MM.1S (cell line): Measurements from ENCODE around the gene TNFRSF1A.

ENCODE experiments used
- EZH2 ChIP-seq: fragments of 300-600 bp; sonication (generic); optimal IDR thresholded peaks from 2 replicates; pipeline ENCODE3; 2017; ENCODE audit warnings: low read depth, mild to moderate bottlenecking, antibody characterized with exemption, low read length, mixed read lengths
- EZH2phosphoT487 ChIP-seq: fragments of 300-600 bp; sonication (generic); IDR thresholded peaks from 2 replicates; pipeline ENCODE4 v1.6.1; 2018; ENCODE audit warnings: antibody characterized with exemption, low read length
- TF ChIP-seq, protein P1 (sequence below): fragments of 300-600 bp; sonication (generic); IDR thresholded peaks from 2 replicates; pipeline ENCODE4 v1.5.1; 2016; ENCODE audit warnings: antibody characterized with exemption, low read length, mixed read lengths

DNA sequence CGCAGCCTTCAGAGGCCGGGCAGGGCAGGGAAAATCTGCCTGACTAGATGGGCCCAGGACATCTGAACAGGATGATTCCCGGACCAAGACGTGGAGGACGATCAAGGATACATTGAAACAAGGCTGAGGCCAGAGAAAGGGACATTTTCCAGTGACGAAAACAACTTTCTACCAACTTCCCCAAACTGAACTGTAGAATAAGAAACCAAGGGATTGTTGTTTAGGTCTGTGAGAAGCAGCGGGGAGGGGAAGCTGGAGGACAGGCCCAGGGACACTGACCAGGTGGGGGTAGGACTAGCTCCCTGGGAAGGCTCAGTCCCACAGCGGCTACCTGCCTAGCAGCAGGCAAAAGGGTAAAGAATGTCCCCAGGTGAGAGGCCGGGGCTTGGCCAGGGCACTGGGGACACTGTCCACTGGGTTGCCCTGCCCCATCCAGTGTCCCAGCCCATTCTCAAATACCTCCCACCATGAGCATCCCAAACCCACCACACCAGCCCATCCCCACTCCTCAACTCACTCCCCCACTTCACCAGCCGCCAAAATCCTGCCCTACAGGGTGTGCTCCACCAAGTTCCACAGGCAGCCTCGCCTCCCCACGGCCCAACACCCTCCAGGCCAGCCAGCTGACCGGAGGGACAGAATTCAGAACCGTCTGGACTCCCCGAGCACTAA is 995 bp downstream of the TNFRSF1A start:
- TF ChIP-seq, protein P1, sequence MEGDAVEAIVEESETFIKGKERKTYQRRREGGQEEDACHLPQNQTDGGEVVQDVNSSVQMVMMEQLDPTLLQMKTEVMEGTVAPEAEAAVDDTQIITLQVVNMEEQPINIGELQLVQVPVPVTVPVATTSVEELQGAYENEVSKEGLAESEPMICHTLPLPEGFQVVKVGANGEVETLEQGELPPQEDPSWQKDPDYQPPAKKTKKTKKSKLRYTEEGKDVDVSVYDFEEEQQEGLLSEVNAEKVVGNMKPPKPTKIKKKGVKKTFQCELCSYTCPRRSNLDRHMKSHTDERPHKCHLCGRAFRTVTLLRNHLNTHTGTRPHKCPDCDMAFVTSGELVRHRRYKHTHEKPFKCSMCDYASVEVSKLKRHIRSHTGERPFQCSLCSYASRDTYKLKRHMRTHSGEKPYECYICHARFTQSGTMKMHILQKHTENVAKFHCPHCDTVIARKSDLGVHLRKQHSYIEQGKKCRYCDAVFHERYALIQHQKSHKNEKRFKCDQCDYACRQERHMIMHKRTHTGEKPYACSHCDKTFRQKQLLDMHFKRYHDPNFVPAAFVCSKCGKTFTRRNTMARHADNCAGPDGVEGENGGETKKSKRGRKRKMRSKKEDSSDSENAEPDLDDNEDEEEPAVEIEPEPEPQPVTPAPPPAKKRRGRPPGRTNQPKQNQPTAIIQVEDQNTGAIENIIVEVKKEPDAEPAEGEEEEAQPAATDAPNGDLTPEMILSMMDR = no peak
- TF ChIP-seq EZH2 = no peak
- TF ChIP-seq EZH2phosphoT487 = no peak
